A549 (cell line): ENCODE data around the gene PPARA.

Experiments
- ATOH8 ChIP-seq: fragments of 250-450 bp; sonication (Bioruptor Pico); IDR thresholded peaks from 2 replicates; pipeline ENCODE4 v1.5.0; 2020; ENCODE audit warnings: low read depth, mild to moderate bottlenecking, moderate library complexity
- BHLHE40 ChIP-seq: IDR thresholded peaks from 2 replicates; pipeline ENCODE4 v1.6.1; 2012; ENCODE audit warnings: low read depth, low read length, inconsistent platforms
- CBX2 ChIP-seq: fragments of 200-600 bp; sonication (generic); IDR thresholded peaks from 2 replicates; pipeline ENCODE4 v1.6.1; 2016; ENCODE audit warnings: low read depth, mild to moderate bottlenecking, borderline replicate concordance
- CTCF ChIP-seq: fragments of >200 bp; sonication (Bioruptor Twin); formaldehyde crosslinking; IDR thresholded peaks from 3 replicates; pipeline ENCODE4 v1.5.1; 2016
- EP300 ChIP-seq, 2 experiments: fragments of >200 bp; sonication (Bioruptor Twin); formaldehyde crosslinking; IDR thresholded peaks; 2 replicates in 1 of 2; 3 replicates in 1 of 2; pipeline ENCODE4 v1.6.1; 2016 to 2017
- HDAC2 ChIP-seq: fragments of 200-600 bp; sonication (generic); IDR thresholded peaks from 2 replicates; pipeline ENCODE4 v1.6.1; 2016
- MAX ChIP-seq: IDR thresholded peaks from 2 replicates; pipeline ENCODE4 v1.6.1; 2012
- NR3C1 ChIP-seq: fragments of >200 bp; sonication (Bioruptor Twin); formaldehyde crosslinking; IDR thresholded peaks from 3 replicates; pipeline ENCODE4 v1.6.1; 2017
- PHF8 ChIP-seq: fragments of 200-600 bp; sonication (generic); IDR thresholded peaks from 2 replicates; pipeline ENCODE4 v1.6.1; 2016; ENCODE audit warnings: low read depth, mild to moderate bottlenecking, antibody characterized with exemption, moderate library complexity, borderline replicate concordance
- POLR2A ChIP-seq: IDR thresholded peaks from 2 replicates; pipeline ENCODE4 v1.6.1; 2012; ENCODE audit warnings: mild to moderate bottlenecking, low read length
- TF ChIP-seq, protein P1 (sequence below): fragments of 450-650 bp; IDR thresholded peaks from 2 replicates; pipeline ENCODE4 v1.6.1; 2014; ENCODE audit warnings: antibody characterized with exemption
- TF ChIP-seq, protein P2 (sequence below): fragments of 200-600 bp; sonication (generic); IDR thresholded peaks from 2 replicates; pipeline ENCODE4 v1.6.1; 2016; ENCODE audit warnings: antibody characterized with exemption, mild to moderate bottlenecking, moderate library complexity

GRCh38 chr22:46246178-46246577 is 95.9 kb downstream of the PPARA start:
- TF ChIP-seq CBX2 (no peak), CTCF (no peak), EP300 (IDR thresholded peaks at IDR 0.05) (no peak), POLR2A (no peak), MAX (no peak), BHLHE40 (no peak), NR3C1 (no peak), PHF8 (no peak), HDAC2 (no peak), ATOH8 (CRISPR knock-in tag) (no peak)
- TF ChIP-seq, protein P1, sequence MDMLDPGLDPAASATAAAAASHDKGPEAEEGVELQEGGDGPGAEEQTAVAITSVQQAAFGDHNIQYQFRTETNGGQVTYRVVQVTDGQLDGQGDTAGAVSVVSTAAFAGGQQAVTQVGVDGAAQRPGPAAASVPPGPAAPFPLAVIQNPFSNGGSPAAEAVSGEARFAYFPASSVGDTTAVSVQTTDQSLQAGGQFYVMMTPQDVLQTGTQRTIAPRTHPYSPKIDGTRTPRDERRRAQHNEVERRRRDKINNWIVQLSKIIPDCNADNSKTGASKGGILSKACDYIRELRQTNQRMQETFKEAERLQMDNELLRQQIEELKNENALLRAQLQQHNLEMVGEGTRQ: no peak
- TF ChIP-seq, protein P2, sequence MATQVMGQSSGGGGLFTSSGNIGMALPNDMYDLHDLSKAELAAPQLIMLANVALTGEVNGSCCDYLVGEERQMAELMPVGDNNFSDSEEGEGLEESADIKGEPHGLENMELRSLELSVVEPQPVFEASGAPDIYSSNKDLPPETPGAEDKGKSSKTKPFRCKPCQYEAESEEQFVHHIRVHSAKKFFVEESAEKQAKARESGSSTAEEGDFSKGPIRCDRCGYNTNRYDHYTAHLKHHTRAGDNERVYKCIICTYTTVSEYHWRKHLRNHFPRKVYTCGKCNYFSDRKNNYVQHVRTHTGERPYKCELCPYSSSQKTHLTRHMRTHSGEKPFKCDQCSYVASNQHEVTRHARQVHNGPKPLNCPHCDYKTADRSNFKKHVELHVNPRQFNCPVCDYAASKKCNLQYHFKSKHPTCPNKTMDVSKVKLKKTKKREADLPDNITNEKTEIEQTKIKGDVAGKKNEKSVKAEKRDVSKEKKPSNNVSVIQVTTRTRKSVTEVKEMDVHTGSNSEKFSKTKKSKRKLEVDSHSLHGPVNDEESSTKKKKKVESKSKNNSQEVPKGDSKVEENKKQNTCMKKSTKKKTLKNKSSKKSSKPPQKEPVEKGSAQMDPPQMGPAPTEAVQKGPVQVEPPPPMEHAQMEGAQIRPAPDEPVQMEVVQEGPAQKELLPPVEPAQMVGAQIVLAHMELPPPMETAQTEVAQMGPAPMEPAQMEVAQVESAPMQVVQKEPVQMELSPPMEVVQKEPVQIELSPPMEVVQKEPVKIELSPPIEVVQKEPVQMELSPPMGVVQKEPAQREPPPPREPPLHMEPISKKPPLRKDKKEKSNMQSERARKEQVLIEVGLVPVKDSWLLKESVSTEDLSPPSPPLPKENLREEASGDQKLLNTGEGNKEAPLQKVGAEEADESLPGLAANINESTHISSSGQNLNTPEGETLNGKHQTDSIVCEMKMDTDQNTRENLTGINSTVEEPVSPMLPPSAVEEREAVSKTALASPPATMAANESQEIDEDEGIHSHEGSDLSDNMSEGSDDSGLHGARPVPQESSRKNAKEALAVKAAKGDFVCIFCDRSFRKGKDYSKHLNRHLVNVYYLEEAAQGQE: no peak
